NCI-H526 treated with DMSO at 0.1 percent for 48 hours (cell line): ENCODE measurements around the gene C2CD3.
A peak's percentile ranks its signal among the peaks of the same experiment; 100 is the strongest.
"Not testable (repeated sequence)": the region's sequence is repeated elsewhere in the genome, so short reads cannot be mapped to it uniquely, and the experiment has no call there.

ENCODE experiments used
- DNase-seq: peaks from one replicate; lab custom pipeline; 2025; lab: John Stamatoyannopoulos, UW

C2CD3 gene

DNA sequence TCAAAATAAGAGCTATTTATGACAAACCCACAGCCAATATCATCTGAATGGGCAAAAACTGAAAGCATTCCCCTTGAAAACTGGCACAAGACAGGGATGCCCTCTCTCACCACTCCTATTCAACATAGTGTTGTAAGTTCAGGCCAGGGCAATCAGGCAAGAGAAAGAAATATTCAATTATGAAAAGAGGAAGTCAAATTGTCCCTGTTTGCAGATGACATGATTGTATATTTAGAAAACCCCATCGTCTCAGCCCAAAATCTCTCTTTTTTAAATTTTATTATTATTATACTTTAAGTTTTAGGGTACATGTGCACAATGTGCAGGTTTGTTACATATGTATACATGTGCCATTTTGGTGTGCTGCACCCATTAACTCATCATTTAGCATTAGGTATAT, 107.2 kb downstream of the C2CD3 start:
- not testable (repeated sequence) for DNase-seq

DNA sequence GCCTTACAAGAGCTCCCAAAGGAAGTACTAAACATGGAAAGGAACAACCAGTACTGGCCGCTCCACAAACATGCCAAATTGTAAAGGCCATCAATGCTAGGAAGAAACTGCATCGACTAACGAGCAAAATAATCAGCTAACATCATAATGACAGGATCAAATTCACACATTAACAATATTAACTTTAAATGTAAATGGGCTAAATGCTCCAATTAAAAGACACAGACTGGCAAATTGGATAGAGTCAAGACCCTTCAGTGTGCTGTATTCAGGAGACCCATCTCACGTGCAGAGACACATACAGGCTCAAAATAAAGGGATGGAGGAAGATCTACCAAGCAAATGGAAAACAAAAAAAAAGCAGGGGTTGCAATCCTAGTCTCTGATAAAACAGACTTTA, 109.2 kb downstream of the C2CD3 start:
- DNase-seq, result not testable (repeated sequence)

DNA sequence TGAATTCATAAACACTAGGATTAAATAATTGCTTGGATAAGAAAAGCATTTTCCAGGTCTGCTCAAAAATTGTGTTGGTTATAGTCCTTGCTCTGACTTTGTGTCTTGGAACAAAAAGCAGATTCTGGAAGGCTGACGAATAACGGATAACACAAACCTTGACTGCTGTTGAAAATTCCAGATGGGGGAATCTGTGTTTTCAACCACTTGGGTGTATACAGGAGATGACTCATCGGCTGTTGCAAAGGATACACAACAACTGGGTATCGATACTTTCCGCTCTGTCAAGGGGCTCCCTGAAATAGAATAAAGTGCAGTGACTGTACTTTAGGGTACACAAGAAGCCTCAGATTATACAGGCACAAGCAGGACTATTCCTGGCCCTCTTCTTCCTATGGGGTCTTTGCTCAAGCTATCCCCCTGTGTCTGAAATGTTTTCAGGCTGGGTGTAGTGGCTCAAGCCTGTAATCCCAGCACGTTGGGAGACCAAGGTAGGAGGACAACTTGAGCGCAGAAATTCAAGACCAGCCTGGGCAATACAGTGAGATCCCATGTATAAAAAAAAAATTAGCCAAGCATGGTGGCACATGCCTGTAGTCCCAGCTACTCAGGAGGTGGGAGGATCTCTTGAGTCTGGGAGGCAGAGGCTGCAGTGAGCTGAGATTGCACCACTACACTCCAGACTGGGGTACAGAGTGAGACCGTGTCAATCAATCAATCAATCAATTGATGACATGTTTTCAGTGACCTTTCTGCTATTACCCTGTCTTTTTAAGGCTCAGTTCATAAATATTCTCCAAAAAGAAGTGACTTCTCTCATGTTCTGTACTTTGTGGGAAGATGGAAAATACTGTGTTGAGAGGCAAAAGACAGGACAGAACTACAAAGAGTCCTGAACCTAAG, 113.3 kb downstream of the C2CD3 start:
- no peak for DNase-seq

DNA sequence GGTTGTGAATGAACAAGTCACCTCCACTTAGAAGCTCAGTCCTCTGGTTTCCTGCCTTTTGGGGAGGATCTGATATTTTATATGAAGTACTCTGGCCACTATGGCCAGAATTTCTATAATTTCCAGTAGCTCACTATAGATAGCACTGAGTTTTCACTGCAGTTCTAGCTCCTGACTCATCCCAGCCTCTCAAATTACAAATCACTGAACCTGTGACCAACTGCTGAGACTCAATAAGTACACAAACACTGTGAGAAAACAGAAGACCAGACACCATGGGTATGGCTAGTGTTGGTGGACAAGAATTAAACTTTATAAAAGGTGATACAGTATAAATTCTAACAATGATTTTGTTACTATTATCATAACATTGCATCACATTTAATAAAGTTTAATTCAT, 114.9 kb downstream of the C2CD3 start:
- no peak for DNase-seq

DNA sequence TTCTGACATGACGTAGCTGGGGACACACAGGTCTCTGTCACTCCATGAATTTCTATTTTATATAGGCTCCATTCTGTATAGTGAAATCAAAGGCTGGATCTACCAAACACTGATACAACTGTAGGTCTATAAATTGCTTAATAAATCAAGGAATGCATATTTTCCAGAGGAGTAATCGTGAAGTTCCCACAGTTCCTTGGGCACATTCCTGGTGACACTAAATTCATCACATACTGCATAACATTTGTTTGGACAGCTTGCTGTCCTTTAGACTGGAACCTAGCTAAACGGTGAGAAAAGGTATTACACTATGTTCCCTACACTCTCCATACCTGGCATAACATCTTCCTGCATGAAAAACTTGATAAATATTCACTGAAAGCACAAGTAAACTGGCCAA, 120.3 kb downstream of the C2CD3 start:
- no peak for DNase-seq

DNA sequence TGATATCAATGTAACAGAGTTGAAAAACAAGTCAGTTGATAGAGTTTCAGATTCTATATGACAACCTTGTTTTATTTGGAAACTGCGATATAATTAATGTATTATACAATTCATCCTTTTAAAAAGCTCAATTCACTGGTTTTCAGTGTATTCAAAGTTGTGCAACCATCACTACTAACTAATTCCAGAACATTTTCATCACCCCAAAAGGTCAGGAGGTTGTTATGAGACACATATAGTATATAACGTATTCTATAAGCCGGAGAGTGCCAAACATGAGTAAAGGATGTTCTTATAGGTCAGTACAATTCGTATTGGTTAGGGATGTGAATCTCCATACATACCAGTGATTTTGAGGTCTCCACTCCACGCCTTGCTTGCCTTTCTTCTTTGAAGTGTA, 121.8 kb downstream of the C2CD3 start:
- DNase-seq, result no peak

DNA sequence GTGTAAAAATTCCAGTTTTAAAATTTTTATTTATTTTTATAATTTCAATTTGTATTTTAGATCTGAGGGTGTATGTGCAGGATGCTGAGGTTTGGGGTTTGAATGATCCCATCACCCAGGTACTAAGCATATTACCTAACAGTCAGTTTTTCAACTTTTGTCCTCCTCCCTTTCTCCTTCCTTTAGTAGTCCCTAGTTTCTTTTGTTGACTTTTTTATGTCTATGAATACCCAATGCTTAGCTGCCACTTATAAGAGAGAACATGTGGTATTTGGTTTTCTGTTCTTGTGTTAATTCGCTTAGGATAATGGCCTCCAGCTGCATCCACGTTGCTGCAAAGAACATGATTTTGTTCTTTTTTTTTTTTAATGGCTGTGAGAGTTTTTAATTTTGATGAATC, 126.3 kb downstream of the C2CD3 start:
- no peak for DNase-seq

DNA sequence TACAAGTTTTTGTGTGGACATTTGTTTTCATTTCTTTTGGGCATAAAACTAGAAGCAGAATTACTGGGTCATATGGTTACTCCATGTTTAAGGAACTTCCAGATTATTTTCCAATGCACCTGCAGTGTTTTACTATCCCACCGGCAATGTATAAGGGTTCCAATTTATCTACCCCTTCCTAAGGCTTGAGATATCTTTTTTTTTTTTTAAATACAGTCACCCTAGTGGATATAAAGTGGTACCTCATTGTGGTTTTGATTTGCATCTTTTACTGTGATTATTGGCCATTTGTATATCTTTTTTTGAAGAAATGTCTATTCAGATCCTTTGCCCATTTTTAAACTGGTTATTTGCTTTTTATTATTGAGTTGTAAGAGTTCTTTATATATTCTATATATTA, 127.4 kb downstream of the C2CD3 start:
- DNase-seq, result no peak

DNA sequence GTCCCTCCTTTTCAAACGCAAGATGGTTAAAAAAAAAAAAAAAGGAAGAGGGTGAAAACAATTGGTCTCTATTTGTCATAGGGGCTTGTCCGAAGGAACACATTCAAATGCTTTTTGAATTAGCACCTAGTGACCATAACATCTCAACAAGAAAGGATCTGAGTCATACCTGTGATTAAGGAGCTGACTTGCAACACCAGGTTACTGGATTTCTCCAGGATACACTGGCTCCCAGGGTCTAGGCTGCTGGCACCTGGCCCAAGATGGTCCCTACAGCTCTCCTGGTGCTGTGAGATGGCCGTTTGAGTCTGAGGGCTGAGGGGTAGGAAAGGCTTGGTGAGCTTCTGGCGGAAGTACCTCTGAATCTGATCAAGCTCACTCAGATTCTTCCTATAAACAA, 133.5 kb downstream of the C2CD3 start:
- DNase-seq, result no peak

DNA sequence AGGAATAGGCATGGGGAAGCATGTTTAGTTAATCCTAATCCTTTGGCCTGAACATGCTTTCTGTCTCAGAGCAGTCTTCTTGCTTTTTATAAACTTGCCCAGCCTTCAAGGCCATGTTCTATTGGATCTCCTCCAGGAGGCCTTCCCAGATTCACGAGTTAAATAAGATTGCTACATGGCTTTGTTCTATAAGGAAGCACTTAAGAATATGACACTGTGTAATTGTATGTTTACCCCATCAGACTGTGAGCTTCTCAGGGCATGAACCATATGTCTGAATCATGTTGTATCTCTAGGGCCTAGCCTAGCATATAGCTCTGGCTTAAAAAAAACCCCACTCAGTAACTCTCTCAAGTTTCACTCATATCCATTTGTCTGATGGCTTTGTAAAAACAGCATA, 135.5 kb downstream of the C2CD3 start:
- no peak for DNase-seq

DNA sequence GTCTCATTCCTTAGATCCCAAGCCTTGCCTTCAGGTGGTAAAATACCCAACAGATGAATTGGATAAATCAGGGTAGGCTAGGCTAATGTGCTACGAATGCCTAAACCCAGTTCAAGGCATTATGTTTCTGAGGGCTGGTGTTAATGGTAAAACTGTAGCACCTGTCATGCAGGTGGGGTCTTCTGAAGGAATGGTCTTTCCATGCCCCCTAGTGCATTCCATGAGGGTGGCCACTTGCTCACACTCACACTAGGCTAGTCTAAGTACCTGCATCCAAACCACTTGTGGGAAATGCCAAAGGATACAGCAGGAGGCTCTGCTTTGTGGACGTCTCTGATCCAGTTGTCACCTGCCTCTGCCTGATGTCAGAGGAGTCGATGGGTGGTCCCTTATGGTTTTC, 137.8 kb downstream of the C2CD3 start:
- no peak for DNase-seq

DNA sequence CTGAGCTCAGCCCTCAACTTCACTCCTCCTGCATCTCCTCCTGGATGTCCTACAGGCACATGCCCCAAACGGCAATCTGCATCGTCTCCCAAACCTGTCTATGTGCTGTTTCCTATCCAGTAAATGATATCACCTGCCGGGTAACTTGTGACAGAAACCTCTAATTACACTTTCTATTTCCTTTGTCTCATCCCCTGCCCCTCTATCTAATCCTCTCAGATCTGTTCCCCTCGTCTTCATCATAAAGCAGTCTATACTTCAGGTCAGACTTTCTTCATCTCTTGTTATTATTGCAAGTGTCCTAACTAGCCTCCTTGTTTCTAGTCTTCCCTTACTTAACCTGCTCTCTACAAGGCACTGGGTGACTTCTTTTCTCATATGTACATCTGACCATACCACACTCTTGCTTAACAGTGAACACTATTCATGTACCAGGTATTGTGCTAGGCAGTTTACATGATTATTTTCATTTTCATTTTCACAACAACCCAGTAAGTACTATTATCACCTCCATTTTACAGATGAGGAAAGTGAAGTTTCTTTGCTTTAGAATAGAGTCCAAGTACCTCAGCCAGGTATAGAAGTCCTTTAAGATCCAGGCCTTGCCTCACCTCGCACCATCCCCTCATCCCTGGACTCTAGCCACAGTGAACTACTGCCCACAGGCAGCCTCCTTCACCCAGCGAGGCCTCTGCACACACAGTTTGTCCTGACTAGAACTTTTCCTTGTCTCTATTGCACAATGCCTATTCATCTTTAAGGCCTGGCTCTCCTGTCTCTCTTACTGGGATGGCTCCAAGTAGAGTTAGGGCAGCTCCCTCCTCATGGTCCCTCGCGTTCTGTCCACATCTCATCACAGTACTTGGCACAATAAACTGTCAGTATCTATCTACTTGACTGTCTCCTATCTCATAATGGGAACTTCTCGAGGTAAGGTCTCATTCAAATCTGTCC, 139.8 kb downstream of the C2CD3 start:
- DNase-seq, result no peak

DNA sequence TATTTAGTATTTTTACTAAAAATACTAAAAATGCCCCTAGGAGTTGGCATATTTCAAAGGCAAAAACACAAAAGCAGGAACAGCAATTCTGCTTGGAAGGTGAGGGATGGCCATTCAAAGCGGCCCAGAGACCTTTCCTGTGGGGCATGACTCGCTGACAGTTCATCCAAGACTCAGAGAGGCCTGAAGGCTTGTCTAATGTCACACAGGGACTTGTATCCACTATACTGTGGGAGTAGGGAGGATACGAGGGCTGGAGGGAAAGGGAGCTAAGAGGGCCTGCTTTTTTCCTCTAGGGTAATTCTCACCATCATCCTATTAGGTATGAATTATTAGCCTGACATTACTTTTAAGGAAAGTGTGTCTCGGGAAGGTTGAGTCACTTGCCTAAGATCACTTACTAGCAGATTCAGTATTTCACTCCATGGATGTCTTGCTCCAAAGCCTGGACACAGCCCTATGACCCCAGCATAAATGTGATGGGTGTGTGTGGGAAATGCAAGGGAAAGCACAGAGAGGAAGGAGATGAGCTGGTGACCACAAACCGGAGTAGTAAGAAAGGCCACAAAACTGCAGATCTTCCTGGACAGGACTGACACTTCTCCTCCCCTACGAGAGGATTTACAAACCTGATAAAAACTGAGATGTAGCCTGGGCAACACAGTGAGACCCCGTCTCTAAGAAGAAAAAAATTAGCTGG, 145.2 kb downstream of the C2CD3 start:
- no peak for DNase-seq

DNA sequence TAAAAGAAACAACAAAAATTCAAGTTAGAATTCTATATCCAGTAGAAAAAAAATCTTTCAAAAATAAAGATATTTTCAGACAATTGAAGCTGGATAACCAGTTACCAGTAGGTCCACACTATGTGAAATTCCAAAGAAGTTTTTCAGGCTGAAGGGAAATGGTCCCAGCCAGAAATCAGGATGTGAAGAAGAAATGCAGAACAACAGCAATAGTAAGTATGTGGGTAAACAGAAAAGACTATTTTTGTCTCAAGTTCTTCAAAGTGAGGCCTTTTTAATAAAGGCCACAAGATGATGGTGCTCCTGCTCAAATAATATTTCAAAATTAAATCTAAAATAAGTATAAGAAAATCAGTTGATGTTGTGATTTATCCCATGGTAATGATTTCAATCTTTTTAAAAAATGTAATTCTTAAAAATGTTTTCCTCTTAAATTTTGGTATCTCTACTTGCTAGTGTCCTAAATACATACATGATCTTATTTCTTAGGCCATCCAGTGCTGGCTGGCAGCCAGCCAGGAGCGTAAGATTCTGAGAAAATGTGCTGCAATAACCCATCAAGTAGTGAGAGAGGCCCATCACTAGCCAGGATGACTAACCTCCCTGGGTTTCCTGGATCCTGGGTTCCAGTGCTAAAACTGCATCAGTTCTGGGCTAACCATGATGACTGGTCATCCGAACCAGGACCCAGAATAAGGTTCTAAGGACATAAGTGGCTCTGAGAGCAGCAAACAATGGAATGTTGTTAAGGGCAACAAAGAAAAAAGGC, 146.4 kb downstream of the C2CD3 start:
- DNase-seq, result no peak

DNA sequence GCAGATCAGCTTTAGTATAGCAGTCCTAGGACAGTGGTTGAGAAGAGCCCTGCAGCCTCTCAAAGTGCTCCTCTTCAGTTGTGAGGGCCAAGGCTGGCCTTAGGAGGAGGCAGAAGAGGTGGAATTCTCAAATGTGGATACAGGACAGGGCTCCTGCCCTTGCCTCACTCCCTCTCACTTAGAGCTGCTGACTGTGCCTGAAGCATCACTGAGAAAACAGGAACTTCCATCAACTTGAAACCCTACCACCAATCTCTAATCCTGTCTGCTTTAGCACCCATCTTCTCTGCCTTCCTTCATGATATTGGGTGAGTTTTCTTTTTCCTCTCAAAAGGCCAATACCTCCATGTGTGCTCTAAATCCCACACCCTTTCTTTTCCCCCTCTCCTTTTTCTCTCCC, 147.5 kb downstream of the C2CD3 start:
- no peak for DNase-seq

DNA sequence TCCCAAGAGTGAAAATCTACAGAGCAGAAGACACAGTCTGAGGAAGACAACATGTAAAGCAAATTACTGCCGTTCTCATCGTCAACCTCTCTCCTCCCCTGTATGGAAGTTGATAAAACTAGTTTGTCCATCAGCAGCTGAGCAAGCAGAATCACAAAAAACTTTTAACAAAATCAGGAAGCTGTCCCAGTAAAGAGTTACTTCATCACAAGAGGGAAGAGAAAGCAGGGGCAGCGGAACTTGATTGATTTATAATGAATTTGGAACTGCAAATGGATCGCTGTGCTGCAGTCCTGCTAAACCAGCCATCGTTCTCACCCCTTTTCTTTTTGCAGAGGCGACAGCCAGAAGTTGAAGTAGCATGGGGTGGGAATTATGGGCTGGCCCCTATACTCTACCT, 148.3 kb downstream of the C2CD3 start:
- no peak for DNase-seq

DNA sequence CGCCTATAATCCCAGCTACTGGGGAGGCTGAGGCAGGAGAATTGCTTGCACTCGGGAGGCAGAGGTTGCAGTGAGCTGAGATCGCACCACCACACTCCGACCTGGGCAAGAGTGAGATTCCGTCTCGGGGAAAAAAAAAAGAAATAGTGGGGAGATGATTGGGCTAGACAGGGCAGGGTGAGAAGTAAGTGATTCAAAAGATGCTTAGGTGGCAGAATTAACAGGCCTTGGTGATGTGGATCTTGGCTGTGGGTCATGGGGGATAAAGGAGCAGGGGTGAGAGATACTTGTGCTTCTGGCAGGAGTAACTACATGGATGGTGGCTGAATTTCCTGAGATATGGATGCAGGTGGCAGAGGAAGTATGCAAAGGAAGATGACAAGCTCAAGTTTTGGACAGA, 148.8 kb downstream of the C2CD3 start:
- no peak for DNase-seq

DNA sequence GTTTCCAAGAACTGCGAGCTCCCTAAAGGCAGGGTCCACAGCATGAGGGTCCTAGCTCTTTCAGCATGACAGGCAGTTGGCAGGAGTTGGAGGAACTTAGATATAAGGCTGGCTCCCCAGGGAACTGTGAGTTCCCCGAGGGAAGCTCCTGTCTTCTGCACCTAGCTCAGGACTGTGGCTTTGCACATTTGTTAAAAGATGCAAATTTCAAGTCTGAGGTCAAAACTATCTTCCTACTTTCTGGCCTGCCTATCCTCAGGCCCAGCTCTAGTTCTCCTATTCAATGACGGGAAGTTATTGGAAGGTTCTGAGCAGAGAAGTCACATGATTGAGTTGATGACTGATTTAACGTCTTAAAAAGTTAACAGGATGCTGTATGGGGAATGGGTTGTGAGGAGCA, 150.3 kb downstream of the C2CD3 start:
- DNase-seq, result peak; percentile 44

DNA sequence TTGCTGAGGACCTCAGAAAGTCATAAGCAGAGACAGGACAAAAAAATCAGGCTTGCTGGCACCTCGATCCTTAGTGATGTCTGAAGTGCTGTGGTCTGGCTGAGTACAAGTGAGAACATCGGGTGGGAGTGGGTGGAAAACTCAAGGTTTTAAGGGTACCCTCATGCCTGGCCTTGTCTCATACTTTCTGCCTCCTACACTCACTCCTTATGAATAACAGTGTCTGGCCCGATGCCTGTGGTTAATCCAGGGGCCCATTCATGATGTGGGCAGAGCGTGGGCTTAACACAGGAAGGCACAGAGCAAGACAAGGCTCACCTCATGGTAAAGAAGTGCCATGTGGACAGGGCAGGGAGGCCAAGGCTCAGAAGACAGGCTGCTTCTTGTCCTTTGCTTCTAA, 150.9 kb downstream of the C2CD3 start:
- no peak for DNase-seq

DNA sequence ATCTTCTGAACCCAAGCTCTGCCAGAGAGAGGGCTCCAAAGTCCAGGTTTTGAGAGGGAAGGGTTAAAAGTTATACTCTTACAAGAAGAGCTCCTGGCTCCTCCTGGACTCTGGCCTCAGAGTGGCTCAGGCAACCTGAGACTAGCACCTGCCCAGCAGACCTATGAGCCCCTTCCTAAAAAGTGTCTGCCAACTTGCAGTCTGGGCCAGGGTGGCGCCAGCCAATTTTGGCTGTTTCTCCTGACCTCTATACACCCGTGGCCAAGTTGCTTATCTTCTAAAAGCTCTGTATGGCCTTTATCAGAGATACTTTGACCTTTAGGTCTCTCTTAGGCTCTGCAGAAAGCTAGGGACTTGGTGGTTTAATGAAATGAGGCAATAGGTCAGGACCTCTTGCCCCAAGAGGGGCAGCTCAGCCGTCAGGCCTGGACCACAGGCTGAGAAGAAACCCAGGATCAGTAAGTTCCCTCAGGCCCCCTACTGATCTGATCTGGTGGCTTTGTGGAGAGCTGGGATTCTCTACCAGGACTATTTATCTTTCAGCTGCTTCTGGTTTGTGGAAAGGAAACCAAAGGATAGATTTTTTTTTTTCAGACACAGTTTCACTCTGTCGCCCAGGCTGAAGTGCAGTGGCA, 151.6 kb downstream of the C2CD3 start:
- no peak for DNase-seq

DNA sequence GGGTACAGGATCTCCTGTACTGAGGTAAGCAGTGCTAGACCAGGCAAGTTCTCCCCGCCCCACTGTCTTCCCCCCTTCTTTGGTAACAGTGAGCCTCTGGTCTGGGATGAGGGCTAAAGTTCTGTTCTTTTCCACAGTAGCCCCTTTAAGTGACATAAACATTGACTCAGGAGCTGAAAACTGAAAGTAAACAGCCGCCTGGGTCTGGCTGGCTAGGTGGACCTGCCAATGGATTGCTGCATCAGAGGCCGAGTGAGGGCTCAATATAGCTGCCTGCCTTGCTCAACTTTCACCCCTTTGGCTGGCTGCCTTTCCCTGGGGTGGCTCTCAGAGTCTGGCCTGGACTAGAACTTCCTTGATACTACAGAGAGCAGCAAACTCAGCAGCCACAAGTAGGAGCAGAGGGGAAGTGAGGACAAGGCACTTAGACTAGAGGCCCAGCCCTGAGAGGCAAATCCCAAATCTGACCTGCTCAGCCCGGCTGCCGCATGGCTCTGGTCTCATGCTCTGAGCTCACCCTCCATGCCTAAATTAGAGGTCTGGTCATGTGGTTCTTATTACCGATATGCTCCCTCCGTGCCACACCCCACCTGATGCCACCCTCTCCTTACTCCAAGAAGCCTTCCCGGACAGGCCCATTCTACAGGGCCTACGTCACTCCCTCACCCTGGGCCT, 152.3 kb downstream of the C2CD3 start:
- DNase-seq, result no peak
